ENCODE measurements around the gene PPARA. TPM values are rescaled to one million over a fixed set of nuclear protein-coding genes. Genes with fewer than 3 reads are reported as not detected.

PPARA gene
- total RNA-seq, 1 experiment from 2014 or later = 10.7 TPM

DNA sequence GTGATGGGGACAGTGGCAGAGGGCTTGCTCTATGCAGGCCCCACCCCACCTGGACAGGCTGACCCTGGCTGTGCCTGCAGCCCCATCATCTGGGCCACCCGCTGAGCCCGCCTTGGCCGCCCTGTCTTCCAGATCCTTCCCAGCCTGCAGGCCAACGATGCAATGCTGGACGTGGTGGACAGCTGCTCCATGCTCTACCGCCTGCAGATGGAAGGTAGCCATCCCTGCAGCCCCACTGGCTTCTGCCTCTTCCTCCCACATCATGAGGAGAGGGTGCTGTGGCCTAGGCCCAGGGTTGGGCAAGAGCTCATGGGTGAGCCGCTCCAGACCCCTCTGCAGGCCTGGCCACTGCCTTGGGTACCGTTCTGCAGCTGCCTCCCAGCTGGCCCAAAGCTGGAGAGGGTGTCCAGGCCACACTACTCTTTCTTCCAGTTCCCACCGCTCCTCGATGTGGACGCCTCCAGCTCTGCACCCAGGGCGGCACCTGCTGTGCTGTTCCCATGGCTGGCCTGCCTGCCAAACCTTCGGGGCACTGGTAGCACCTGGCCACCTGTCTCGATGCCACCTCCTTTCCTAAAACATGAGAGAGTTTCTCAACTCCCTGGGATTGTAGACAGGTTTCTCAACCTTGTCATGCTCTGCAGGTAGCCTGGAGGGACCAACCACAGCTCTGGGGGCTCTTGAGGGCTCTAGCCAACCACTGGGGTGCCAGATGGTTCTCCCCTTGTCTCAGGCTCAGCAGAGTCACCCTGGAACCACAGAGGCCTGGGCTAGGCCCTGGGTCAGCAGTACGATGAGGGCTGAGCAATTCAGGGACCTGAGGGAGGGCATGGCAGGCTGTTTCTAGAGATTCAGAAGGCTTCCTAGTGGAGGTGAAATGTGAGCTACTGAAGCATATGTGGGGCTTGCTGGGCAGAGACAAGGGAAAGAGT, 136.9 kb downstream of the PPARA start:
- in situ Hi-C loops (cut with HindIII; ENCODE audit: low pct_unique_long_range_greater_than_20kb, low sequenced_read_pairs) (no loop called here), intact Hi-C loops (cut with micrococcal nuclease; ENCODE audit: unreplicated experiment) (no loop called here)
- Histone ChIP-seq H3K36me3 (ENCODE audit: control insufficient read depth, insufficient read depth, low read length) (no peaks in the 10 kb centered on the region), H3K9me3 (ENCODE audit: control insufficient read depth, insufficient read depth, low read depth, low read length) (no peaks in the 10 kb centered on the region), H3K27ac (ENCODE audit: low read length) (no peak overlapping the region), H3K4me3 (ENCODE audit: low read depth in 2 of 2, low read length in 2 of 2) (no peak overlapping the region), H3K4me1 (ENCODE audit: control insufficient read depth, insufficient read depth, low read length) (no peaks in the 10 kb centered on the region), H3K27me3 (ENCODE audit: control insufficient read depth, insufficient read depth, low read length) (no peaks in the 10 kb centered on the region)
- ChIA-PET CTCF (interaction anchor here (0.7 kb wide), 1 partner anchor 55 kb away, joined by 3 read pairs; no protein-coding TSS in a partner anchor), POLR2A (interaction anchor here (0.6 kb wide), 1 partner anchor 698 kb away, joined by 4 read pairs; no protein-coding TSS in a partner anchor)
- ATAC-seq (no peak), DNase-seq (ENCODE audit: low read depth, low spot score) (no peak)
- TF ChIP-seq SIN3A (IDR thresholded peaks at IDR 0.05; ENCODE audit: borderline replicate concordance, insufficient read depth, low read depth, low read length) (no peak), TCF7L2 (IDR thresholded peaks at IDR 0.05; ENCODE audit: low read depth, low read length) (no peak), POLR2AphosphoS5 (IDR thresholded peaks at IDR 0.05; ENCODE audit: low read depth, low read length) (no peak)
- TF ChIP-seq, protein P1, sequence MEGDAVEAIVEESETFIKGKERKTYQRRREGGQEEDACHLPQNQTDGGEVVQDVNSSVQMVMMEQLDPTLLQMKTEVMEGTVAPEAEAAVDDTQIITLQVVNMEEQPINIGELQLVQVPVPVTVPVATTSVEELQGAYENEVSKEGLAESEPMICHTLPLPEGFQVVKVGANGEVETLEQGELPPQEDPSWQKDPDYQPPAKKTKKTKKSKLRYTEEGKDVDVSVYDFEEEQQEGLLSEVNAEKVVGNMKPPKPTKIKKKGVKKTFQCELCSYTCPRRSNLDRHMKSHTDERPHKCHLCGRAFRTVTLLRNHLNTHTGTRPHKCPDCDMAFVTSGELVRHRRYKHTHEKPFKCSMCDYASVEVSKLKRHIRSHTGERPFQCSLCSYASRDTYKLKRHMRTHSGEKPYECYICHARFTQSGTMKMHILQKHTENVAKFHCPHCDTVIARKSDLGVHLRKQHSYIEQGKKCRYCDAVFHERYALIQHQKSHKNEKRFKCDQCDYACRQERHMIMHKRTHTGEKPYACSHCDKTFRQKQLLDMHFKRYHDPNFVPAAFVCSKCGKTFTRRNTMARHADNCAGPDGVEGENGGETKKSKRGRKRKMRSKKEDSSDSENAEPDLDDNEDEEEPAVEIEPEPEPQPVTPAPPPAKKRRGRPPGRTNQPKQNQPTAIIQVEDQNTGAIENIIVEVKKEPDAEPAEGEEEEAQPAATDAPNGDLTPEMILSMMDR (IDR thresholded peaks at IDR 0.05) = no peak
- TF ChIP-seq, protein P2, sequence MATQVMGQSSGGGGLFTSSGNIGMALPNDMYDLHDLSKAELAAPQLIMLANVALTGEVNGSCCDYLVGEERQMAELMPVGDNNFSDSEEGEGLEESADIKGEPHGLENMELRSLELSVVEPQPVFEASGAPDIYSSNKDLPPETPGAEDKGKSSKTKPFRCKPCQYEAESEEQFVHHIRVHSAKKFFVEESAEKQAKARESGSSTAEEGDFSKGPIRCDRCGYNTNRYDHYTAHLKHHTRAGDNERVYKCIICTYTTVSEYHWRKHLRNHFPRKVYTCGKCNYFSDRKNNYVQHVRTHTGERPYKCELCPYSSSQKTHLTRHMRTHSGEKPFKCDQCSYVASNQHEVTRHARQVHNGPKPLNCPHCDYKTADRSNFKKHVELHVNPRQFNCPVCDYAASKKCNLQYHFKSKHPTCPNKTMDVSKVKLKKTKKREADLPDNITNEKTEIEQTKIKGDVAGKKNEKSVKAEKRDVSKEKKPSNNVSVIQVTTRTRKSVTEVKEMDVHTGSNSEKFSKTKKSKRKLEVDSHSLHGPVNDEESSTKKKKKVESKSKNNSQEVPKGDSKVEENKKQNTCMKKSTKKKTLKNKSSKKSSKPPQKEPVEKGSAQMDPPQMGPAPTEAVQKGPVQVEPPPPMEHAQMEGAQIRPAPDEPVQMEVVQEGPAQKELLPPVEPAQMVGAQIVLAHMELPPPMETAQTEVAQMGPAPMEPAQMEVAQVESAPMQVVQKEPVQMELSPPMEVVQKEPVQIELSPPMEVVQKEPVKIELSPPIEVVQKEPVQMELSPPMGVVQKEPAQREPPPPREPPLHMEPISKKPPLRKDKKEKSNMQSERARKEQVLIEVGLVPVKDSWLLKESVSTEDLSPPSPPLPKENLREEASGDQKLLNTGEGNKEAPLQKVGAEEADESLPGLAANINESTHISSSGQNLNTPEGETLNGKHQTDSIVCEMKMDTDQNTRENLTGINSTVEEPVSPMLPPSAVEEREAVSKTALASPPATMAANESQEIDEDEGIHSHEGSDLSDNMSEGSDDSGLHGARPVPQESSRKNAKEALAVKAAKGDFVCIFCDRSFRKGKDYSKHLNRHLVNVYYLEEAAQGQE (IDR thresholded peaks at IDR 0.05; ENCODE audit: insufficient read depth in 1 of 2, low read depth in 2 of 2, low read length in 1 of 2) = no peak
- no TSS peak for BruUV-seq (replicated peaks)

DNA sequence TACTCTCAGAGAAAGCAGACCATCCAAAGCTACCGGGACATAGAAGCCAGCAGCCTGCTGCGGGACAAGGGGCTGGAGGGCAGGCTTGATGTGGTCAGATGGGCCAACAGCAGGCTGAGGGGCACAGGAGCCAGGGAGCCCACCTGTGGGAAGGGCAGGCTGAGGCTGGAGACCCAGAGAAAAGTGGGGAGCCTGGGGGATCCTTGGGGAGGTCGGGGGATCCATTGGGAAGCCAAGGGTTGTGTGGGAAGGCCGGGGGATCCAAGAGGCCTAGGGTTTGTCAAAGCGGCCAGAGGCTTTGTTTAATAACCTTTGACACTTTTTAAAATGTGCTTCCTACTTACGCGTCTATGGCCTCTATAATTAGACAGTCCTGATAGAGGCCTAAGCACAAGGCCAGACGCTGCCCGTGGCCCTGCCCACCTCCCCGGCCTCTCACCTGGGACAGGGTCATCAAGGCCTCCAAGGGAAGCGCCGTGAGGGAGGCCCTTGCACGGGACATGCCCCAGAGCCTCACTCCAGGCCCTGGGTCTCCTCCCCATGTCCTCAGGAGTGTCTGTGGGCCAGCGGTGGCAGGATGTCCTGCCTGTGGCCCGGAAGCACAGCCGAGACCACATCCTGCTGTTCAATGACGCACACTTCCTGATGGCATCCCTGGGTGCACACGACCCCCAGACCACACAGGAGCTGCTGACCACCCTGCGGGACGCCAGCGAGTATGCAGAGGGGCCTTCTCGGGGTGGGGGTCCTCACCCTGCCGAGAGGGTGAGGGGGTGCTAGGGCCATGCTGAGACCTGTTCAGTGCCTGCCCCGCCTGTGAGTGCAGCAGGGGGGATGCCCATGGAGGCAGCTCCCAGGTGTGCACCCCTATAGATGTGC, 137.8 kb downstream of the PPARA start:
- POLR2A ChIA-PET = no interaction called here
- ATAC-seq (no peak), DNase-seq (ENCODE audit: low read depth, low spot score) (no peak)
- no TSS peak for BruUV-seq (replicated peaks)
- TF ChIP-seq TCF7L2 (IDR thresholded peaks at IDR 0.05; ENCODE audit: low read depth, low read length) (no peak), POLR2AphosphoS5 (IDR thresholded peaks at IDR 0.05; ENCODE audit: low read depth, low read length) (no peak), SIN3A (IDR thresholded peaks at IDR 0.05; ENCODE audit: borderline replicate concordance, insufficient read depth, low read depth, low read length) (no peak)
- TF ChIP-seq, protein P2 (IDR thresholded peaks at IDR 0.05; ENCODE audit: insufficient read depth in 1 of 2, low read depth in 2 of 2, low read length in 1 of 2) = no peak
- TF ChIP-seq, protein P1 (IDR thresholded peaks at IDR 0.05) = no peak
- H3K4me3 ChIP-seq (ENCODE audit: low read depth in 2 of 2, low read length in 2 of 2) = no peak overlapping the region
- no peaks in the 10 kb centered on the region for H3K36me3 ChIP-seq (ENCODE audit: control insufficient read depth, insufficient read depth, low read length)
- H3K27ac ChIP-seq (ENCODE audit: low read length) = no peak overlapping the region
- CTCF ChIA-PET = no interaction called here
- intact Hi-C loops (cut with micrococcal nuclease; ENCODE audit: unreplicated experiment) = no loop called here
- no peaks in the 10 kb centered on the region for H3K27me3 ChIP-seq (ENCODE audit: control insufficient read depth, insufficient read depth, low read length)
- in situ Hi-C loops (cut with HindIII; ENCODE audit: low pct_unique_long_range_greater_than_20kb, low sequenced_read_pairs) = no loop called here
- no peaks in the 10 kb centered on the region for H3K9me3 ChIP-seq (ENCODE audit: control insufficient read depth, insufficient read depth, low read depth, low read length)
- no peaks in the 10 kb centered on the region for H3K4me1 ChIP-seq (ENCODE audit: control insufficient read depth, insufficient read depth, low read length)

Data from Panc1 (cell line).